ENCODE results near the gene TMEM97.

Gene TMEM97

DNA sequence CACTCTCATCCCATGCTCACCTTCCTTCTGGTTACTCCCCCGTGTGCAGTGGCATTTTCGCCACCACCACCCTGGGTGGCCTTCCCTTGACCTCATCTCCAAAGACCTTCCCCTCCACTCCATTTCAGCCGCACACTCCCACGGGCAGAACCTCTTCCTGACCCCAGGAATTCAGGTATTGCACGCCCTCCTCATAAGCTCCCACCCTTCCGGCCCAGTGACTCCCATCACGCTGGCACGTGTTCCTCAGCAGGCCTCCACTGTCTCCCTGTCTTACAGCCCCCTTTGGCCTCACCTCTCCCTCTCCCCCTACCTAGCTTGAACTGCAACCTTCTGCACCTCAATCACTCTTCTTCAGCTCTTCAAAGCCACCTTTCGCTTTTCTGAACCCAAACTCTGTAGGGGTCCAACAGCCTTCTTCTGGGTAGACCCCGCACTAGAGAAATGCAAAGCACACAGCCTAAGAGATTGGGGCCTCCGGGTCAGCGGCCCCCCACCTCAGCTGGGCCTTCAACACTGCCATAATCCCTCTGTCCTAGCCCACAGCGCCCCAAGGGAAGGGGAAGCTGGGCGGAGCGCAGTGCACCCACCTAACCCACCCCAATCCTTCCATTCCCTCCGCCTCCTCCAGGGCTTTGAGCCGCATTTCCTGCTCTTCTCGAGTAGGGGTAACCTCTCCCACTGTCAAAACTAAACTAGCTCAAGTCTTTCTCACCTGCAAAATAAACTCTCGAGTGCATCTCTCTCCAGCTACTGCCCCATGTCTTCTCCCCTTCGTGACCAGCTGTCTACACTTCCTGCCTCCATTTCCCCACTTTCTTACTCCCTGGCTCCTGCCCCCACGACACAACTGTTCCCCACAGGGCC is 1.7 kb upstream of the TMEM97 start:
- no peak for DNase-seq

- no peak for DNase-seq
Measured at GRCh38 chr17:28317966-28318758, 838 bp upstream of the TMEM97 start.

GRCh38 chr17:28319598-28319935 is 567 bp downstream of the TMEM97 start:
- DNase-seq = no peak

- DNase-seq = no peak
Measured at GRCh38 chr17:28320215-28321061, 1.4 kb downstream of the TMEM97 start.

- no peak for DNase-seq
Measured at GRCh38 chr17:28324267-28324745, 5.3 kb downstream of the TMEM97 start.

- no peak for DNase-seq
Measured at GRCh38 chr17:28324781-28325180, 5.8 kb downstream of the TMEM97 start.

DNA sequence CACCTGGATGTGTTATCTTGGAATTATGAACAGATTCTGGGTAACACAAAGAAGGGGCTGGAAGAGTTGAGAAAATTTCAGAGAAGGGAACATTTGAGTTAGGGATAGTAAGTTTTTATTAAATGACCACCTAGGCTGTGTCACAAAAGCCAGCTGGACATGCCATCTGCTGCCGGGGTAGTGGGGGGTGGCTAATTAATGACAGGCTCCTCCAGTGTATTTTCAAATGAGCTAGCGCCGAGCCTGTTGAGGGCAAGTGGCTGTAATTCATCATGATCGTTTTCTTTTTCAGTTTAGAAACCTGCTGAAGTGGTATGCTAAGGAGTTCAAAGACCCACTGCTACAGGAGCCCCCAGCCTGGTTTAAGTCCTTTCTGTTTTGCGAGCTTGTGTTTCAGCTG is 6.2 kb downstream of the TMEM97 start:
- no peak for DNase-seq

DNA sequence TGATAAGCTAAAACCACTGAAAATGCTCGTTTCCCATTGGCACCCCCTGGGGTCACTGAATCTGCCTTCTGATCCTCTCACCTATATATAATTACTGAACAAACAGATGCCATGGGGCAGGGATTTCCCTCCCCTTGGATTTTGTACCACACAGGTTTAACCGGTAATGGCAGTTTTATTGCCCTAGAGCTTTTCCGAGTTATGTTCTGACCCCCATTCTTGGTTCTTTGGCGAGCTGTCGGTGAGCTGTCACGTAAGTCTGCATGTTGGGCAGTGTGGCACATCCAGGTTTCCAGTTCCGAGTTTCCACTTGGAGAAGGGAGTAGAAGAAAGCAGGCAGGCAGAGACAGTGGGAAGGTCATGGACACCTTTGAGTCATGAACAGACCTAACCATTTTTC is 7.1 kb downstream of the TMEM97 start:
- DNase-seq = no peak

- DNase-seq = no peak
Measured at GRCh38 chr17:28327031-28327607, 8.1 kb downstream of the TMEM97 start.

DNA sequence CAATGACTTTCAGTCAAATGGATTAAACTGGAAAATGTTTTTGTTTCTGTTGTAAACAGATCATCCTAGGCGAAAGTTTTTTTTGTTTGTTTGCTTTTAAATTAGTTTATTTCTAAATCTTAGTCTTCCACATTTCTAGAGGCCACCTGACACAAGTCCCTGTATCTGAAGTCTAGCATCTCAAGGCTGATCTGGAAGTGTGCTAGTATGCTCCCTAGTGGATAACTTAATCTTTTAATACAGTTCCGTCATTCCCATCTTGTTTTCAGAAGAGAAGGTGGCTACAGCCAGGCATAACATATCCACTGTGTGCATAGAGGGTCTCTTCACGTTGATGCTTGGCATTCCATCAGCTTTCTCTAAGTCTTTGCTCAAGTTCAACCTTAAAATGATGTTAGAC is 8.7 kb downstream of the TMEM97 start:
- no peak for DNase-seq

DNA sequence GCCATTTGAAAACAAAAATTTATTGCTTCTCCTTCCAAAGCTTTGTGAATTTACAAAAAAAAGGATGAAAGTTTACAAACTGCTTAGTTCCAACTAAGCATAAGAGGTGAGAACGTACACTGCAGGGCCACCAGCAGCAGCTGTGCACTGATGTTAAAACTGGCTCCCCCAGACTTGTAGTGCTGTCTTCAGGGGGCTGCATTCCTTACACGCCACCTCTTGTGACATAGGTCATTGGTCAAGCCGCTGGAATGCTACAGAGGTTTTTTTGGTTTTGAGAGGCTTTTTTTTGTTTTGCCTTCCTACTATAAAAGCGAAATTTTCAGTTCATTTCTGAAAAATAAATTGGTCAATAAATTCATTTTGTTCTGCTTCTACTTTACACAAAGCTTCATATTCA is 9.3 kb downstream of the TMEM97 start:
- no peak for DNase-seq

GRCh38 chr17:28330671-28331070 is 11.7 kb downstream of the TMEM97 start:
- no peak for DNase-seq

- DNase-seq = no peak
Measured at GRCh38 chr17:28331891-28332420, 13.0 kb downstream of the TMEM97 start.

- no peak for DNase-seq
Measured at GRCh38 chr17:28333083-28333746, 14.2 kb downstream of the TMEM97 start.

GRCh38 chr17:28334171-28334570 is 15.2 kb downstream of the TMEM97 start:
- DNase-seq = no peak

GRCh38 chr17:28334666-28335200 is 15.7 kb downstream of the TMEM97 start:
- no peak for DNase-seq

DNA sequence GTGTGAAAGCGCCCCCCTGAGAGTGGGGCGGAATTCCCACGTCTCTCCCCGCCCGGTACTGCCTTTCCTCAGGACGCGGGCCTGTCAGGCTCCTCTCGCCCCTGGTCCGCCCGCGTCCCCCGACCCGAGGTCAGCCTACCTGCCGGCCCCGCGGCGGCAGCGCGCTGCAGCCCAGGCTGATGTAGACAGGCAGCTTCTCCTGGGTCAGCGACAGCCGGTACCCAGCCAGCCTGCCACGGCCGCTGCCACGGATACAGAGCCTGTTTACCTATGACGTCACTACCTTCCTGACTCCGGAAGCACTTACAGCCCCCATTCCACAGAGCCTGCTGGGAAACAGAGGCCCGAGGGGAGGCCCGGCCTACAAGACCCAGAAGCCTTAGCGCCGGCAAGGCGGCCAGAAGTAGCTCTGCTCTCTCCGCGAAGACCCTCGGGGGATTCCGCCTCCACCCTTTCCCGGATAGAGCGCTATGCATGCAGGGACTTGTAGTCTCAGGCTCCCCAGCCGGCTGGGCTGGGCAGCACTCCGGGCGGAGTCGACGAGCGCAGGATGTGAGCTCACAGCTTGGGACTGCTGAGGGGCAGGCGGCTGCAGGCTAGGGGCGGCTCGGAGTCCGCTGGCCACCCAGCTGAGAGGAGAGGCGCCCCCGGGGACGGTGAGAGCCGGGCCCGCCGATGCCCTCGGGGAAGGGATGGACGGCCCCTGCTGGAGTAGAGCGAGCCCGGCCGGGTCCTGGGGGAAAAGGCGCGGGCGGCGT is 16.4 kb downstream of the TMEM97 start, which contains the start of the genes IFT20 and TNFAIP1:
Gene IFT20, minus strand, starts transcription at position 272 of the 758 bp plus-strand sequence. CDS start 3,487 bp downstream, outside the sequence.
Gene TNFAIP1, plus strand, starts transcription at position 561 of the 758 bp plus-strand sequence. CDS start 3,761 bp downstream, outside the sequence.
- DNase-seq = peak; percentile 99

DNA sequence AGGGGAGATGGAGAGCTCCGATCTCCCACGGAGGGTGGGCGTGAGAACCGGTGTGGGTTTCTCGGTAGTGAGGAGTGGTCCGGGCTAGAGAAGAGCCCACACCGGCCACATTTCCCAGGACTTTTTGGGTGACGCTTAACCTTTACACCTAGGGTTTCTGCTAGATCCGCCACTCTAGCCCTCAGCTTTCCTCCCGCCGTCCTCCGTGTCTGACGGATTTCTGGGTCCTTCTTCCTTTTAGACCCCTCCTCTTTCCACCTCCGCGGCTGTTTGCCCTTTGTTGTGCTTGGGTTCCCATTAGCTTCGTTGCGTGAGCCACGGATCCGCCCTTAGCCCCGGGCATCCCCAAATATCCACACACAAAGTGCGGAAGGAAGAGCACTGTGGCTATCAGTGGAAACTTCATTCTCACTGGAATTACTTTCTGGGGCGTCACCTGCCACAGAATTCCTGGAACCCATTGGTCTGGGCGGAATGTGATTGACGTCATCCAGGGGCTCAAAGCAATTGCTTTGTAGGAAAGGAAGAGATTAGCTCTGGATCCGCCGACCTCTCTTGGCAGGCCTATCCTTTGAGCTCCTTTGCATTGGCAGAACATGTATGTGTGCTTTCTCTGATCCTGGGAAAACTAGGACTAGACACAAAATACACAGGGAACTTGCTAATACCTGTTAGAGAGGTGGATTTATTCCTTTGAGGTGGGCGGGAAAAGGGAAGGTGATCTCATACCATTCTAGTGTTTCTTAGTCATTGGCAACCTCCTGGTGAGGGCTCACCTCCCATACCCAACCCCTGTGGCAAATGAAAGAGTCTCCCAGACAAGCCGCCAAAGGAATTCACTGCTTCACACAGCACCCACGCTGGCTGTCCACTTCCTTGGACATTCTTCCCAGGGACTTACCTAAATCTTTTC is 17.2 kb downstream of the TMEM97 start:
- DNase-seq = peak; percentile 34

DNA sequence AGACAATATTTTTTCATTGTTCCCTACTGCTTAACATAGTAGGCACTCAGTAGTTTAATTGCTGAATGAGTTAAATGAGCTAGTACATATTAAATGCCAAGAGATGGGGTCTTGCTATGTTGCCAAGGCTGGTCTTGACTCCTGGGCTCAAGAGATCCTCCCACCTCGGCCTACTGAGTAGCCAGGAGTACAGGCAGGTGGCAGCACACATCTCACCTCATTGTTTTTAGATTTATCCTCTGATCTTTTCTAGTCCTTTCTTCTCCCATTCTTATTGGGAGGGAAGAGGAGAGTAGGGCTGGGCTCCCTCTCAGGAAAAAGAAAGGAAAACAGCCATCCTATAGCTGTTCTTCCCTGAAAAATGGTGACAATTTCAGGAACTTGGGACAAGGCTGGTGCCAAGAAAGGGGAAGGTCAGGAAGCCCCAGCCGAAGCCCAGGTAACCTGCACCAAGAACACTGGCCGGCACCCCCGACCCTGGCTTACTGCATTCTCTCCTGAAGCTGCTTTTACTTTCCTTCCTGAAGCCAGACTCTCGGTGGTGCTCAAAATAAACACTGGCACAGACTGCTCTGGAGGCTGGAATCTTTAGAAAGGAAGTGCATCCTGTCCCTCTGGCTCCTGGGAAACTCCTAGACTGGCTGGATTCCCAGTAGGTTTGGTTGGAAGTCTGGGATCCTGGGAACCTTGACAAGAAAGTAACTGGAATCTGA is 19.2 kb downstream of the TMEM97 start:
- DNase-seq = no peak
